DOHH2 (cell line): ENCODE measurements around the gene GNG8.

Experiments used
- H3F3A ChIP-seq: fragments of 200-600 bp; sonication (generic), shearing (Covaris generic); 2 replicates; pipeline ENCODE4 v1.6.0; 2016; ENCODE audit warnings: antibody characterized with exemption, mild to moderate bottlenecking; ENCODE audit not compliant: control insufficient read depth, insufficient read depth
- H3K27ac ChIP-seq: fragments of 200-600 bp; sonication (generic); 2 replicates; pipeline ENCODE4 v1.5.1; 2014; ENCODE audit warnings: low read depth, mild to moderate bottlenecking, low read length, moderate library complexity
- H3K27me3 ChIP-seq: fragments of 200-600 bp; sonication (generic); 2 replicates; pipeline ENCODE4 v1.6.1; 2014; ENCODE audit warnings: mild to moderate bottlenecking, low read length, mixed read lengths; ENCODE audit not compliant: control insufficient read depth
- H3K36me3 ChIP-seq: fragments of 200-600 bp; sonication (generic); 2 replicates; pipeline ENCODE4 v1.6.1; 2014; ENCODE audit warnings: mild to moderate bottlenecking, low read length, moderate library complexity, mixed read lengths; ENCODE audit not compliant: control insufficient read depth
- H3K4me1 ChIP-seq: fragments of 200-600 bp; sonication (generic); 2 replicates; pipeline ENCODE4 v1.6.1; 2014; ENCODE audit warnings: mild to moderate bottlenecking, low read length, mixed read lengths; ENCODE audit not compliant: control insufficient read depth
- H3K4me2 ChIP-seq: fragments of 200-600 bp; sonication (generic); 2 replicates; pipeline ENCODE4 v1.6.0; 2014; ENCODE audit warnings: mild to moderate bottlenecking, low read length, moderate library complexity
- H3K4me3 ChIP-seq: fragments of 200-600 bp; sonication (generic); 2 replicates; pipeline ENCODE4 v1.5.1; 2014; ENCODE audit warnings: mild to moderate bottlenecking, low read length, mixed read lengths
- H3K79me2 ChIP-seq: fragments of 200-600 bp; sonication (generic); 2 replicates; pipeline ENCODE4 v1.6.1; 2014; ENCODE audit warnings: mild to moderate bottlenecking, low read length, mixed read lengths; ENCODE audit not compliant: control insufficient read depth
- H3K9me2 ChIP-seq: fragments of 200-600 bp; sonication (generic); replicated peaks from 2 replicates; pipeline ENCODE4 v1.6.1; 2014; ENCODE audit warnings: mild to moderate bottlenecking, low read length, mixed read lengths; ENCODE audit not compliant: control insufficient read depth
- H3K9me3 ChIP-seq: fragments of 200-600 bp; sonication (generic); 2 replicates; pipeline ENCODE4 v1.6.1; 2014; ENCODE audit warnings: antibody characterized with exemption, low read length, mixed read lengths; ENCODE audit not compliant: control insufficient read depth, insufficient read depth
- H4K20me1 ChIP-seq: fragments of 200-600 bp; sonication (generic); 2 replicates; pipeline ENCODE4 v1.6.0; 2014; ENCODE audit warnings: low read depth, mild to moderate bottlenecking, antibody characterized with exemption, low read length, moderate library complexity; ENCODE audit not compliant: control insufficient read depth, insufficient read depth
- EZH2phosphoT487 ChIP-seq: fragments of 200-600 bp; sonication (generic); IDR thresholded peaks from 2 replicates; pipeline ENCODE4 v1.6.1; 2017; ENCODE audit warnings: borderline replicate concordance, mild to moderate bottlenecking, antibody characterized with exemption, low read length, moderate library complexity, mixed read lengths
- TF ChIP-seq, protein P1 (sequence below): fragments of 200-600 bp; sonication (generic); IDR thresholded peaks from one replicate; pipeline ENCODE4 v1.5.1; 2014; ENCODE audit warnings: antibody characterized with exemption, mild to moderate bottlenecking, low read depth, low read length; ENCODE audit not compliant: poor library complexity, severe bottlenecking

Gene GNG8

GRCh38 chr19:46609511-46610412, 26.2 kb downstream of the GNG8 start:
- peaks cover 26% of the 10 kb centered on the region for H3K4me1 ChIP-seq
- peaks cover 10% of the 10 kb centered on the region for H3F3A ChIP-seq
- H3K4me3 ChIP-seq = no peak overlapping the region
- H3K27me3 ChIP-seq = no peaks in the 10 kb centered on the region
- H3K79me2 ChIP-seq = peaks cover 12% of the 10 kb centered on the region
- H3K27ac ChIP-seq = no peak overlapping the region
- H3K4me2 ChIP-seq = no peak overlapping the region
- H3K9me2 ChIP-seq = no peaks in the 10 kb centered on the region
- TF ChIP-seq, protein P1, sequence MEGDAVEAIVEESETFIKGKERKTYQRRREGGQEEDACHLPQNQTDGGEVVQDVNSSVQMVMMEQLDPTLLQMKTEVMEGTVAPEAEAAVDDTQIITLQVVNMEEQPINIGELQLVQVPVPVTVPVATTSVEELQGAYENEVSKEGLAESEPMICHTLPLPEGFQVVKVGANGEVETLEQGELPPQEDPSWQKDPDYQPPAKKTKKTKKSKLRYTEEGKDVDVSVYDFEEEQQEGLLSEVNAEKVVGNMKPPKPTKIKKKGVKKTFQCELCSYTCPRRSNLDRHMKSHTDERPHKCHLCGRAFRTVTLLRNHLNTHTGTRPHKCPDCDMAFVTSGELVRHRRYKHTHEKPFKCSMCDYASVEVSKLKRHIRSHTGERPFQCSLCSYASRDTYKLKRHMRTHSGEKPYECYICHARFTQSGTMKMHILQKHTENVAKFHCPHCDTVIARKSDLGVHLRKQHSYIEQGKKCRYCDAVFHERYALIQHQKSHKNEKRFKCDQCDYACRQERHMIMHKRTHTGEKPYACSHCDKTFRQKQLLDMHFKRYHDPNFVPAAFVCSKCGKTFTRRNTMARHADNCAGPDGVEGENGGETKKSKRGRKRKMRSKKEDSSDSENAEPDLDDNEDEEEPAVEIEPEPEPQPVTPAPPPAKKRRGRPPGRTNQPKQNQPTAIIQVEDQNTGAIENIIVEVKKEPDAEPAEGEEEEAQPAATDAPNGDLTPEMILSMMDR = no peak
- no peak for TF ChIP-seq EZH2phosphoT487
- 0 out of 2 replicates have a peak, but pooled peaks cover 2% of the 10 kb centered on the region for H4K20me1 ChIP-seq
- H3K36me3 ChIP-seq = peaks cover 61% of the 10 kb centered on the region
- no peaks in the 10 kb centered on the region for H3K9me3 ChIP-seq

- peaks cover 68% of the 10 kb centered on the region for H3K36me3 ChIP-seq
- no peak for TF ChIP-seq EZH2phosphoT487
- TF ChIP-seq, protein P1 = no peak
- H3K4me1 ChIP-seq = peaks cover 24% of the 10 kb centered on the region
- peaks cover 4% of the 10 kb centered on the region; the same call in 1 of the 2 replicates for H4K20me1 ChIP-seq
- H3K9me2 ChIP-seq = no peaks in the 10 kb centered on the region
- peaks cover 22% of the 10 kb centered on the region for H3K79me2 ChIP-seq
- no peak overlapping the region for H3K4me3 ChIP-seq
- H3K4me2 ChIP-seq = no peak overlapping the region
- peaks cover 10% of the 10 kb centered on the region for H3F3A ChIP-seq
- H3K27ac ChIP-seq = no peak overlapping the region
- H3K27me3 ChIP-seq = no peaks in the 10 kb centered on the region
- H3K9me3 ChIP-seq = no peaks in the 10 kb centered on the region
These were observed 27.2 kb downstream of the GNG8 start for GRCh38 chr19:46608581-46609345.

DNA sequence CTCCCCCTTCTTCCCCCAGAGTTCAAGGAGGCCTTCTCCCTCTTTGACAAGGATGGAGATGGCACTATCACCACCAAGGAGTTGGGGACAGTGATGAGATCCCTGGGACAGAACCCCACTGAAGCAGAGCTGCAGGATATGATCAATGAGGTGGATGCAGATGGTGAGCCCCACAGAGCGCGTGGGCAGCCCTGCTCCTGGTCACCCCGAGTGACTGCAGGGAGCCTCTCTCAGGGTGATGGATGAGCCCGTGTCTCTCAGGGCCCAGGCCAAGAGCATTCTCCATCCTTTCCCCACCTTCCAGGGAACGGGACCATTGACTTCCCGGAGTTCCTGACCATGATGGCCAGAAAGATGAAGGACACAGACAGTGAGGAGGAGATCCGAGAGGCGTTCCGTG, 27.8 kb downstream of the GNG8 start:
- Histone ChIP-seq H3K4me2 (no peak overlapping the region), H3K9me3 (no peaks in the 10 kb centered on the region), H3K27ac (no peak overlapping the region), H3K4me1 (peaks cover 30% of the 10 kb centered on the region), H3F3A (peaks cover 10% of the 10 kb centered on the region), H3K27me3 (no peaks in the 10 kb centered on the region), H3K79me2 (peaks cover 28% of the 10 kb centered on the region), H3K36me3 (peaks cover 74% of the 10 kb centered on the region), H4K20me1 (peaks cover 10% of the 10 kb centered on the region; the same call in 1 of the 2 replicates), H3K4me3 (no peak overlapping the region), H3K9me2 (no peaks in the 10 kb centered on the region)
- TF ChIP-seq, protein P1 = no peak
- no peak for TF ChIP-seq EZH2phosphoT487
